ENCODE measurements around the gene SORD.
A peak's percentile ranks its signal among the peaks of the same experiment; 100 is the strongest.

SORD gene

DNA sequence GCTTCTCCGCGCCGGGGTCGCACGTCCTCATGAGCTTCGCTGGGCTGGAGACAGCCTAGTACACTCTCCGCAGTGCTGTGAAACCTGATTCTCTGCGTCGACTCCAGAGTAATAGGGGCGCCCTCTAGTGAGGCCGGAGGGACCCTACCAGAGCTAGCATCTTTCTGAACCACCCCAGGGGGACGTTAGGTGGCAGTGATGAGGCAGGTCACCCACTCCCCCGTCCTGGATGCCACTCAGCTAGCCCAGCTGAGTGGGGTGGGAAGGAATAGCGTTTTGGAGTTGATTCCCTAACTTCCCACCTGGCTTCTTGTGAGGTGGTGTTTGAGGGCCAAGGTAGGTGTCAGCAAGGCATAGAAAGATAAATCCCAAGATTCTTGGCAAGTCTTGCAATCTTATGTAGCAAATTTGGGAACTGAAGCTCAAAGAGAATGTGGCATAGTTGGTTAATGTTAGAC lies 95.2 kb downstream of the SORD start:
- DNase-seq, result peak; percentile 85

DNA sequence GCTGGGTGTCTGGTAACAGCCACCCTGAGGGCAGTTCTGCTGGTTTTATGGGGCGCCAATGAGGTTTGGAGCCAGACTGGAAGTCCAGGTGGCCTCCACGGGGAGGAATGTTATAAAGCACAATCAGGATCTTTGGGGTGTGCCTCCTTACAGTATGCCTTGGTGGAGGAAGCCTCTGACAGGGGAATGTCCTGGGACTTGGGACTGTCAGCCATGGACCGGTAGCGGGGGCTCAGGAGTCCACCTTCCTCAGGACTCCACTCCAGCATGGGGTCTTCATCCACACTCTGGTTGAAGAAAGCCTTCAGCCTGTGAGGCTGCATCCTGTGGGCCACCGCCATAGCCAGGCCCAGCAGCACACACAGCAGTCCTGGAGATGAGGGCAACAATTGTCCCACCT lies 96.0 kb downstream of the SORD start:
- no peak for DNase-seq

DNA sequence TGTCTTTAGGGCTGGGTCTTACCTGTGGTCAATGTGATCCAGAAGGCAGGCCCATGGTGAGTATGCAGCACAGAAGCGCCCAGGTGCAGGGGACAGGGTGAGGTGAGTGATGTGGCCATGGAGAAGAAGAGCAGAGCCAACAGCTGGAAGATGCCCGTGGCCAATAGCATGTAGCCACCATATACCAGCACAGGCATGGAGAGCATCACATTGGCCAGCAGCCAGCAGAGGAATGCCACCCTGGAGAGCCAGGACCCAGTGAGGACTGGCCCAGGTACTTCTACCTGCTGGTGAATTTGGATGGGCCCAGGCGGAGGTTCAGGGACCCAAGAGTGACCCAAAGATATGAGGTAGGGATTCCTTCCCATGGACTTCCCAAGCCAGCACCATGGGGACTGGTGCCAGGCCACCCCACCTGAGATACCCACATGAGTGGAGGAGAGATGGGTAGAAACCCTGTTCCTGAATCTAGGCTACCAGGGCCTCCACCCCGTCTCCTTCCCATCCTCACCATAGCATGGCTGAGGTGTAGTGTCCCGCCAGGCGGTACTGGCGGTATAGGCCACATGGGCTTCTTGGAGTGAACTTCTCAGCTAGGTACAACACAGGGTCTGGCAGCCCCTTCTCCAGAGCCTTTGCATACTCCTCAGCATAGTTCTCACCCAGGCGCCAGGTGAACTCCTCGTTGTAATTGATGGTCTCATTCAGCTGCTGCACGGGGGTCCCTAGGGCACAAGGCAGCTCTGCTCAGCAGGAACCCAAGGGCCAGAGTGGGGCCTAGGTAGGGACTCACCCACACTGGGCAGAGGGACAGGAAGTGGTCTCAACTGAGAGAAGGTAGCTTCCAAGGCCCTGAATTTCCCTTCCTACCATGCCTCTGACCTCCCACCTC lies 97.3 kb downstream of the SORD start:
- no peak for DNase-seq

DNA sequence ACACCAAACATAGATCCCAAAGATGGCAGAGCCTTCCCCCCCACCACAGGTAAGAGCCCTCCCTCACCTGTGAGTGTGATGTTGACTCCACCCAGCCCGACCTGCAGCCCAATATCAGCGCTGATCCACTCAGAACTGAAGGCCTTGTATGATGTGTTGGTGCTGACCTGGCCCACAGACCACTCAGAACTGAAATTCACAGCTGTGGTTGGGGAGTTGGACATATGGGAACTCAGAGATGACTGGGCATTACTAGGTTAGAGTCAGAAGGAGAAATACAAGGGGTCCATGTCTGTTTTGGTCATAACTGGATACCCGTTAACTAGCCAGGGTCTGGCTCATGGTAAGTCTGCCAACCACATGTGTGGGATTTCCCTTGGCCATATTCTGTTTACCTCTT lies 98.0 kb downstream of the SORD start:
- DNase-seq, result no peak

DNA sequence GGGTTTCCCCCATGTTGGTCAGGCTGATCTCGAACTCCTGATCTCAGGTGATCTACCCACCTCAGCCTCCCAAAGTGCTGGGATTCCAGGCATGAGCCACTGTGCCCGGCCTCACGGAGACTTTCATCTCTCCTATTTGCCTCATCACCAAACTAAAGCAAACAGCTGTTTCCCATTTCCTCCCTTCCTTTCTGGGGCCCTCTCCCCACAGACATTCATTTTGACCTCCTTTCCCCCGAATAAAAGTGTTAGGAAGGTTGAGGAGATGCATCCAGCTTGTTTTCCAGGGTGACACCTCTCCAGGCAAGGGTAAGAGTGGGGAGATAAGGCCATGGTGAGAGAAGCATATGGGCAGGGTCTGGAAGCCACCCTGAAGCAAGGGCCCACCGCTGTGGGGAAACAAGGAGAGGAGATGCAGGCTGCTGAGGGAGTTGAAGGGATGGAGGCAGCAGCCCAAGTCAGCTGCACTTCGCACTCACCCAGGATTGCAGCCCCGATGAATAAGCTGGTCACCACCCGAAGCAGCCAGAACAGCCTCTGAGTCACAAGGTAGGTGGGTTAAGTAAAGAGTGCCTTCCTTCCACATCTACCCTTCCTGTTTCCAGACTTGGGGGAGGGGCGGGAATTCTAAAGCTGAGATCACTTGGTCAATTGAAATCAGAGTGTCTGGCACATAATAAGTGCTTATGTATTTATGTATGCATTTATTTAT lies 98.9 kb downstream of the SORD start:
- no peak for DNase-seq

DNA sequence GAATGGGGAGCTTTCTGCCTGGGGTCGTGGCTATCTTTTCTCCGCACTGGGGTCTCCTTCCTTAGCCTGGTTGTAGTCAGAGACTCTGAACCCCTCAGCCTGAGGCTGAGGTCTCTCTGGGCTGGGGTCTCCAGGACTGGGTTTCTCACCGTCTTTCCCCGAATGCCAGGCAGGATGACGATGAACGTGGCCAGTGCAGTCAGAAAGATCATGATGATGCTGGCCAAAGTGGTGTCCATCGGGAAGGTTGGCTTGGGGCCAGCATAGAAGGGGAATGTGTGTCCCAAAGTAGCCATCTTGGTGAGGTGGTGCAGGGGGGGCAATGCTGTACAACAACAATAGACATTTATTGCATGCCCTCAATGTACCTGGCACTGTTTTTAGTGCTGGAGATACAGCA lies 99.7 kb downstream of the SORD start:
- DNase-seq, result no peak

DNA sequence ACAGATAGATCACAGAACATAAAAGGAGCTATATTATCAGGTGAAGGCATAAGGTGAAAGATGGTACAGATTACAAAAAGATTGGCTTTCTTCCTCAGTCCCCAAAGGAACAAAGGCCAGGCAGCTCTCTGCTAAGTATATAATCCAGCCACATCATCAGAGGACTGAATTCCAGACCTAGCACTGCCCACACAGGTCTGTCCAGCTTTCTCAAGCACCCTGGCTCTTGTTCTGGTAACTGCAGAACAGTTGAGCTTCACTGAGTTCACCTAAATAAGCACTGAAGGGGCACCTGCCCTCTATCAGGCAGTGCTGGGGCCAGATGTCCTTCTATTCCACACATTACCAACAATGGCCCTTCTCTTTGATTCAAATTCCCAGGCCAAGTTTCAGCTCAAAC lies 100.4 kb downstream of the SORD start:
- DNase-seq, result no peak

DNA sequence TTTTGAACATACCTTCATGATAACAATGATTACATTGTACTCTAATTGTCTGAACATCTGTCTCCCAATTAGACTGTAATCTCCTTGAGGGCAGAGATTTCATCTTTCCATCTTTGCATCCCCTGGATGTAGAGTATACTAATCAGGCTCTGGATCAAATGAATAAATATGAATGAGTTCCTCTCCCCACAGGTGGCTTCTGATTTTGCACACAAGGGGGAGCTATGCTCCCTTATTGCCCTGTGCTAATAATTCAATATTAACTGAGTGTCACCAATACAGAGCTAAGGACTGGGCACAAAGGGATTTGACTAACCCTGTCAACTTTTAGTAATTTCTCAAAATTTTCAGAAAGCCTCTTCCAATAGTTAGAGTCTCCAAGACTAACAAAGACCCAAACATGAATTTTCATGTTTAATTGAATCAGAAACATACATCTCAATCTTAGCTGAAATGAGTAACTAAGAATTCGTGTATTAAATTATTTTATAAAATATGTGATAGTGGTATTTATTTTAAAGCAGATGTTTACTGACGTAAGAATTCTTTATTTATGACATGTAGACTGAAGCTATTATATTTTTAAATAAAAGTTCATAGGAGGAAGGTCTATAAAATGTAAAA lies 103.7 kb downstream of the SORD start:
- DNase-seq, result no peak
